Endothelial cell of umbilical vein (primary cell): ENCODE data around the gene ICE1. TPM values are rescaled to one million over a fixed set of nuclear protein-coding genes. Genes with fewer than 3 reads are reported as not detected.
"Not testable (repeated sequence)": the region's sequence is repeated elsewhere in the genome, so short reads cannot be mapped to it uniquely, and the experiment has no call there.

Source experiments
- BruUV-seq: library from RNA; stranded (reverse); fragments of 400-500 nt; replicated peaks from 2 replicates; lab custom pipeline; 2021; lab: Mats Ljungman, UMichigan
- CTCF ChIA-PET: fragments of 300-600, 350-600 bp; sonication (Branson Sonifier 250); formaldehyde crosslinking; loops from one replicate; lab custom pipeline; 2021; ENCODE audit warnings: antibody characterized with exemption, inconsistent platforms; lab: Charles Lee
- POLR2A ChIA-PET: fragments of 300-600, 350-600 bp; sonication (Branson Sonifier 250); formaldehyde crosslinking; loops from one replicate; lab custom pipeline; 2021; ENCODE audit warnings: antibody characterized with exemption, inconsistent platforms; lab: Charles Lee
- DNase-seq: peaks from one replicate; pipeline ENCODE4 v3.0.0-alpha.2; 2011; ENCODE audit warnings: low read depth, low spot score
- FAIRE-seq: peaks from 2 replicates; lab custom pipeline; 2011; peaks lifted over from hg19 to GRCh38; lab: Jason Lieb, UNC
- H2AFZ ChIP-seq: 2 replicates; pipeline ENCODE4 v1.6.0; 2012; ENCODE audit warnings: low read depth, low read length, control low read depth, inconsistent platforms
- H3K27ac ChIP-seq: 2 replicates; pipeline ENCODE4 v1.5.1; 2011; ENCODE audit warnings: low read depth, mild to moderate bottlenecking, control low read depth, low read length, moderate library complexity; ENCODE audit not compliant: insufficient read depth
- H3K27me3 ChIP-seq, 2 experiments: 2 replicates each; pipeline versions ENCODE4 v1.6.0 to v1.6.1; 2011; ENCODE audit warnings: low read length in 2 of 2, mixed read lengths in 1 of 2; ENCODE audit not compliant: control insufficient read depth in 2 of 2, insufficient read depth in 2 of 2
- H3K36me3 ChIP-seq, 2 experiments: 2 replicates in 1 of 2; 3 replicates in 1 of 2; pipeline ENCODE4 v1.5.1; 2011; ENCODE audit warnings: low read length in 2 of 2, mild to moderate bottlenecking in 1 of 2, moderate library complexity in 1 of 2; ENCODE audit not compliant: control insufficient read depth in 2 of 2, insufficient read depth in 2 of 2; ENCODE audit errors: extremely low read depth in 1 of 2
- H3K4me1 ChIP-seq: 3 replicates; pipeline ENCODE4 v1.5.1; 2011; ENCODE audit warnings: mild to moderate bottlenecking, low read length; ENCODE audit not compliant: control insufficient read depth, insufficient read depth; ENCODE audit errors: extremely low read depth
- H3K4me2 ChIP-seq: 2 replicates; pipeline ENCODE4 v1.6.1; 2011; ENCODE audit warnings: low read length, control low read depth, mixed read lengths; ENCODE audit not compliant: insufficient read depth
- H3K4me3 ChIP-seq, 3 experiments: fragments of 200-600 bp in 1 of 3; sonication (generic), shearing (Covaris generic) in 1 of 3; replicated peaks in 1 of 3; 2 replicates each; pipeline ENCODE4 v1.5.1; 2011 to 2016; ENCODE audit warnings: control low read depth in 3 of 3, low read length in 3 of 3, mild to moderate bottlenecking in 2 of 3, inconsistent platforms in 1 of 3, low read depth in 1 of 3, moderate library complexity in 1 of 3; ENCODE audit not compliant: insufficient read depth in 1 of 3
- H3K79me2 ChIP-seq: 2 replicates; pipeline ENCODE4 v1.6.0; 2012; ENCODE audit warnings: low read length, inconsistent platforms; ENCODE audit not compliant: control insufficient read depth, insufficient read depth
- H3K9ac ChIP-seq: replicated peaks from 2 replicates; pipeline ENCODE3; 2011; ENCODE audit warnings: low read length, control low read depth; ENCODE audit not compliant: insufficient read depth; ENCODE audit errors: extremely low read depth
- H3K9me1 ChIP-seq: replicated peaks from 3 replicates; pipeline ENCODE4 v1.6.0; 2011; ENCODE audit warnings: mild to moderate bottlenecking, low read length; ENCODE audit not compliant: control insufficient read depth, insufficient read depth; ENCODE audit errors: extremely low read depth
- H3K9me3 ChIP-seq: replicated peaks from 2 replicates; pipeline ENCODE4 v1.5.1; 2012; ENCODE audit warnings: low read length, inconsistent platforms; ENCODE audit not compliant: control insufficient read depth, insufficient read depth
- H4K20me1 ChIP-seq: replicated peaks from 2 replicates; pipeline ENCODE3; 2011; ENCODE audit warnings: mild to moderate bottlenecking, low read length; ENCODE audit not compliant: control insufficient read depth, insufficient read depth; ENCODE audit errors: extremely low read depth
- CTCF ChIP-seq, 2 donors: IDR thresholded peaks; 1 replicate in 1 of 2; 2 replicates in 1 of 2; pipeline ENCODE4 v1.5.1; 2011; ENCODE audit warnings: low read length in 2 of 2, mild to moderate bottlenecking in 2 of 2, moderate library complexity in 2 of 2, control low read depth in 1 of 2, inconsistent platforms in 1 of 2, low read depth in 1 of 2; ENCODE audit not compliant: insufficient read depth in 1 of 2; ENCODE audit errors: extremely low read depth in 1 of 2
- EZH2 ChIP-seq: IDR thresholded peaks from 2 replicates; pipeline ENCODE4 v1.6.1; 2012; ENCODE audit warnings: borderline replicate concordance, low read depth, mild to moderate bottlenecking, moderate library complexity, low read length, inconsistent platforms; ENCODE audit not compliant: severe bottlenecking
- FOS ChIP-seq: IDR thresholded peaks from 2 replicates; pipeline ENCODE4 v1.6.1; 2011; ENCODE audit warnings: mild to moderate bottlenecking, low read length, moderate library complexity, borderline replicate concordance; ENCODE audit not compliant: insufficient read depth
- GATA2 ChIP-seq: IDR thresholded peaks from 2 replicates; pipeline ENCODE4 v1.7.0; 2011; ENCODE audit warnings: low read depth, mild to moderate bottlenecking, moderate library complexity, mixed read lengths, low read length; ENCODE audit not compliant: insufficient read length, insufficient read depth
- JUN ChIP-seq: IDR thresholded peaks from 2 replicates; pipeline ENCODE4 v1.6.1; 2011; ENCODE audit warnings: borderline replicate concordance, low read depth; ENCODE audit not compliant: insufficient read length, insufficient read depth
- MAX ChIP-seq: IDR thresholded peaks from 2 replicates; pipeline ENCODE4 v1.6.1; 2011; ENCODE audit not compliant: insufficient read depth, insufficient read length
- MYC ChIP-seq: IDR thresholded peaks from one replicate; pipeline ENCODE4 v1.6.1; 2011; ENCODE audit warnings: mild to moderate bottlenecking, low read depth, low read length
- POLR2A ChIP-seq: IDR thresholded peaks from 2 replicates; pipeline ENCODE4 v1.6.1; 2012; ENCODE audit warnings: low read depth, mild to moderate bottlenecking, control low read depth, low read length
- POLR2AphosphoS5 ChIP-seq: IDR thresholded peaks from 2 replicates; pipeline ENCODE4 v1.6.1; 2012; ENCODE audit warnings: low read depth, mild to moderate bottlenecking, control low read depth, low read length, moderate library complexity; ENCODE audit not compliant: insufficient read depth
- dilution Hi-C: fragments of 300-500 bp; cut with MboI; formaldehyde crosslinking; loops from one replicate; pipeline ENCODE4 v1.15.0; 2019; ENCODE audit warnings: low sequenced_read_pairs; ENCODE audit not compliant: extremely low pct_ligation_motif_present
- intact Hi-C: fragments of 100-400 bp; cut with micrococcal nuclease; formaldehyde crosslinking; loops from one replicate; pipeline ENCODE4 v1.10.0; 2022
- polyA plus RNA-seq, 4 experiments: library from polyadenylated mRNA; depleted of rRNA in 3 of 4; stranded (reverse) in 3 of 4; unstranded in 1 of 4; fragments of >200 nt; gene quantifications; 2 replicates each; pipeline versions ENCODE4 v1.2.1 to v1.2.3, GENCODE V29; 2011 to 2012; ENCODE audit warnings: missing spikeins in 1 of 4
- total RNA-seq: library from RNA; stranded (reverse); gene quantifications from 2 replicates; pipeline ENCODE4 v1.2.3, GENCODE V29; 2021

ICE1 gene
- total and polyA plus RNA-seq, 2 donors (not counting 3 experiments of a cell fraction or from before 2014, with no cell fraction given) = 8.8 to 29.1 TPM

GRCh38 chr5:5407924-5408323 lies 14.6 kb upstream of the ICE1 start:
- H3K9me1 ChIP-seq = no peaks in the 10 kb centered on the region
- no peaks in the 10 kb centered on the region for H3K4me1 ChIP-seq
- no peak overlapping the region for H3K4me2 ChIP-seq
- TF ChIP-seq FOS = no peak
- H3K27me3 ChIP-seq = no peaks in the 10 kb centered on the region
- dilution Hi-C loops (no loop called here), intact Hi-C loops (no loop called here)
- H3K27ac ChIP-seq = no peak overlapping the region
- FAIRE-seq (no peak), DNase-seq (no peak)
- no peak overlapping the region for H3K9ac ChIP-seq
- POLR2A ChIA-PET = no interaction called here
- no peak overlapping the region for H2AFZ ChIP-seq
- H4K20me1 ChIP-seq = no peaks in the 10 kb centered on the region
- H3K9me3 ChIP-seq = no peaks in the 10 kb centered on the region
- no peaks in the 10 kb centered on the region for H3K79me2 ChIP-seq
- no TSS peak for BruUV-seq
- H3K36me3 ChIP-seq = no peaks in the 10 kb centered on the region
- H3K4me3 ChIP-seq = no peak overlapping the region
- CTCF ChIA-PET = no interaction called here

GRCh38 chr5:5409151-5409810 lies 13.2 kb upstream of the ICE1 start:
- no peaks in the 10 kb centered on the region for H3K9me1 ChIP-seq
- H3K4me2 ChIP-seq = no peak overlapping the region
- no TSS peak for BruUV-seq
- no peak overlapping the region for H2AFZ ChIP-seq
- H3K4me1 ChIP-seq = no peaks in the 10 kb centered on the region
- dilution Hi-C loops = no loop called here
- CTCF ChIA-PET = no interaction called here
- no peak for FAIRE-seq
- no peaks in the 10 kb centered on the region for H3K79me2 ChIP-seq
- H3K36me3 ChIP-seq = no peaks in the 10 kb centered on the region
- TF ChIP-seq MYC = no peak
- TF ChIP-seq CTCF (IDR thresholded peaks at IDR 0.05; ENCODE audit: extremely low read depth in 1 of 2, insufficient read depth in 1 of 2, low read depth in 1 of 2, low read length in 2 of 2) = no peak
- TF ChIP-seq JUN = no peak
- TF ChIP-seq POLR2A = no peak
- no peak for TF ChIP-seq POLR2AphosphoS5
- no peak for TF ChIP-seq FOS
- no peak for TF ChIP-seq GATA2
- no peak for TF ChIP-seq EZH2
- no peak for TF ChIP-seq MAX
- intact Hi-C loops = no loop called here
- H4K20me1 ChIP-seq = no peaks in the 10 kb centered on the region
- no peaks in the 10 kb centered on the region for H3K9me3 ChIP-seq
- no peak overlapping the region for H3K9ac ChIP-seq
- no peak overlapping the region for H3K4me3 ChIP-seq
- no peak overlapping the region for H3K27ac ChIP-seq
- no peaks in the 10 kb centered on the region for H3K27me3 ChIP-seq
- DNase-seq = no peak
- POLR2A ChIA-PET = no interaction called here

- H3K36me3 ChIP-seq, H3K4me3 ChIP-seq, H3K9ac ChIP-seq, intact Hi-C loops, dilution Hi-C loops, BruUV-seq, H3K4me1 ChIP-seq, H3K4me2 ChIP-seq, H4K20me1 ChIP-seq, H3K27ac ChIP-seq, H3K9me1 ChIP-seq, POLR2A ChIA-PET, DNase-seq, H3K27me3 ChIP-seq, H3K79me2 ChIP-seq, FAIRE-seq, H2AFZ ChIP-seq, H3K9me3 ChIP-seq, CTCF ChIA-PET: not testable (repeated sequence)
Measured at GRCh38 chr5:5413856-5414255, 8.6 kb upstream of the ICE1 start.
